ENCODE measurements around the gene PGBD5. TPM values are rescaled to one million over a fixed set of nuclear protein-coding genes. Genes with fewer than 3 reads are reported as not detected.

Gene PGBD5
- total RNA-seq, 1 donor from 2014 or later = 1.0 TPM

GRCh38 chr1:230278871-230279582, 147.1 kb downstream of the PGBD5 start:
- no peaks in the 10 kb centered on the region for H3K27me3 Mint-ChIP-seq (ENCODE audit: unreplicated experiment)
- H3K4me3 Mint-ChIP-seq (ENCODE audit: unreplicated experiment) = no peak overlapping the region
- no peaks in the 10 kb centered on the region for H3K4me1 Mint-ChIP-seq (ENCODE audit: unreplicated experiment)
- H3K9me3 Mint-ChIP-seq (ENCODE audit: unreplicated experiment) = no peaks in the 10 kb centered on the region
- peaks cover 43% of the 10 kb centered on the region for H3K36me3 Mint-ChIP-seq (ENCODE audit: unreplicated experiment)
- no peak for DNase-seq (ENCODE audit: extremely low spot score, unreplicated experiment)
- no peak for TF ChIP-seq CTCF (IDR thresholded peaks at IDR 0.05)
- H3K27ac Mint-ChIP-seq (ENCODE audit: unreplicated experiment) = no peak overlapping the region

- peaks cover 39% of the 10 kb centered on the region for H3K36me3 Mint-ChIP-seq (ENCODE audit: unreplicated experiment)
- no peaks in the 10 kb centered on the region for H3K9me3 Mint-ChIP-seq (ENCODE audit: unreplicated experiment)
- no peak for DNase-seq (ENCODE audit: extremely low spot score, unreplicated experiment)
- no peak overlapping the region for H3K27ac Mint-ChIP-seq (ENCODE audit: unreplicated experiment)
- no peaks in the 10 kb centered on the region for H3K4me1 Mint-ChIP-seq (ENCODE audit: unreplicated experiment)
- no peak overlapping the region for H3K4me3 Mint-ChIP-seq (ENCODE audit: unreplicated experiment)
- H3K27me3 Mint-ChIP-seq (ENCODE audit: unreplicated experiment) = no peaks in the 10 kb centered on the region
- TF ChIP-seq CTCF (IDR thresholded peaks at IDR 0.05) = no peak
Measured at GRCh38 chr1:230278376-230278775, 147.8 kb downstream of the PGBD5 start.

GRCh38 chr1:230277201-230278025, 148.7 kb downstream of the PGBD5 start:
- Mint-ChIP-seq H3K9me3 (ENCODE audit: unreplicated experiment) (no peaks in the 10 kb centered on the region), H3K4me3 (ENCODE audit: unreplicated experiment) (no peak overlapping the region), H3K36me3 (ENCODE audit: unreplicated experiment) (peaks cover 37% of the 10 kb centered on the region), H3K4me1 (ENCODE audit: unreplicated experiment) (no peaks in the 10 kb centered on the region), H3K27ac (ENCODE audit: unreplicated experiment) (no peak overlapping the region), H3K27me3 (ENCODE audit: unreplicated experiment) (no peaks in the 10 kb centered on the region)
- TF ChIP-seq CTCF (IDR thresholded peaks at IDR 0.05) = no peak
- DNase-seq (ENCODE audit: extremely low spot score, unreplicated experiment) = no peak

GRCh38 chr1:230276401-230276800, 149.7 kb downstream of the PGBD5 start:
- no peak overlapping the region for H3K4me3 Mint-ChIP-seq (ENCODE audit: unreplicated experiment)
- no peaks in the 10 kb centered on the region for H3K27me3 Mint-ChIP-seq (ENCODE audit: unreplicated experiment)
- peaks cover 37% of the 10 kb centered on the region for H3K36me3 Mint-ChIP-seq (ENCODE audit: unreplicated experiment)
- TF ChIP-seq CTCF (IDR thresholded peaks at IDR 0.05) = no peak
- DNase-seq (ENCODE audit: extremely low spot score, unreplicated experiment) = no peak
- H3K27ac Mint-ChIP-seq (ENCODE audit: unreplicated experiment) = no peak overlapping the region
- H3K9me3 Mint-ChIP-seq (ENCODE audit: unreplicated experiment) = no peaks in the 10 kb centered on the region
- no peaks in the 10 kb centered on the region for H3K4me1 Mint-ChIP-seq (ENCODE audit: unreplicated experiment)

- DNase-seq (ENCODE audit: extremely low spot score, unreplicated experiment) = no peak
- Mint-ChIP-seq H3K27me3 (ENCODE audit: unreplicated experiment) (no peaks in the 10 kb centered on the region), H3K4me3 (ENCODE audit: unreplicated experiment) (no peak overlapping the region), H3K4me1 (ENCODE audit: unreplicated experiment) (peaks cover 2% of the 10 kb centered on the region), H3K36me3 (ENCODE audit: unreplicated experiment) (peaks cover 29% of the 10 kb centered on the region), H3K9me3 (ENCODE audit: unreplicated experiment) (no peaks in the 10 kb centered on the region), H3K27ac (ENCODE audit: unreplicated experiment) (no peak overlapping the region)
- no peak for TF ChIP-seq CTCF (IDR thresholded peaks at IDR 0.05)
Measured at GRCh38 chr1:230274254-230274653, 151.9 kb downstream of the PGBD5 start.
